A673 (cell line): ENCODE results near the gene COPA.

Experiments used
- CTCF ChIP-seq: fragments of 300-800, 200-600 bp; sonication (generic); conservative IDR thresholded peaks from 2 replicates; pipeline ENCODE4 v1.5.1; 2017; ENCODE audit warnings: low read depth, mild to moderate bottlenecking, antibody characterized with exemption, low read length, moderate library complexity, mixed read lengths
- EZH2 ChIP-seq: fragments of 200-600 bp; sonication (generic); IDR thresholded peaks from 2 replicates; pipeline ENCODE4 v1.6.1; 2017; ENCODE audit warnings: borderline replicate concordance, low read depth, mild to moderate bottlenecking, mixed read lengths, antibody characterized with exemption, low read length; ENCODE audit not compliant: poor library complexity, severe bottlenecking

DNA sequence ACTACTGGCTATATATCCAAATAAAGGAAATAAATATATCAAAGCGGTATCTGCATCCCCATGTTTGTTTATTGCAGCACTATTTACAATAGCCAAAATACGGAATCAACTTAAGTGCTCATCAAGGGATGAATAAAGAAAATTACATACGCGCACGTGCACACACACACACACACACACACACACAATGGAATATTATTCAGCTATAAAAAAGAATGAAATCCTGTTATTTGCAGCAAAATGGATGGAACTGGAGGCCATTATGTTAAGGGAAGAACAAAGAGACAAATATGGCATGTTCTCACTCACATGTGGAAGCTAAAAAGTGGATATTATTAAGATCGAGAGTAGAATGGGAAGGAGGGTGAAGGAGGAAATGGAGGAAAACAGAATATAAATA, 20.2 kb downstream of the COPA start:
- no peak for TF ChIP-seq EZH2
- no peak for TF ChIP-seq CTCF
